Measurements from ENCODE around the gene CARD11. TPM values are rescaled to one million over a fixed set of nuclear protein-coding genes. Genes with fewer than 3 reads are reported as not detected.

The CARD11 gene
- total RNA-seq, 2 experiments from 2014 or later: 118 to 122 TPM

DNA sequence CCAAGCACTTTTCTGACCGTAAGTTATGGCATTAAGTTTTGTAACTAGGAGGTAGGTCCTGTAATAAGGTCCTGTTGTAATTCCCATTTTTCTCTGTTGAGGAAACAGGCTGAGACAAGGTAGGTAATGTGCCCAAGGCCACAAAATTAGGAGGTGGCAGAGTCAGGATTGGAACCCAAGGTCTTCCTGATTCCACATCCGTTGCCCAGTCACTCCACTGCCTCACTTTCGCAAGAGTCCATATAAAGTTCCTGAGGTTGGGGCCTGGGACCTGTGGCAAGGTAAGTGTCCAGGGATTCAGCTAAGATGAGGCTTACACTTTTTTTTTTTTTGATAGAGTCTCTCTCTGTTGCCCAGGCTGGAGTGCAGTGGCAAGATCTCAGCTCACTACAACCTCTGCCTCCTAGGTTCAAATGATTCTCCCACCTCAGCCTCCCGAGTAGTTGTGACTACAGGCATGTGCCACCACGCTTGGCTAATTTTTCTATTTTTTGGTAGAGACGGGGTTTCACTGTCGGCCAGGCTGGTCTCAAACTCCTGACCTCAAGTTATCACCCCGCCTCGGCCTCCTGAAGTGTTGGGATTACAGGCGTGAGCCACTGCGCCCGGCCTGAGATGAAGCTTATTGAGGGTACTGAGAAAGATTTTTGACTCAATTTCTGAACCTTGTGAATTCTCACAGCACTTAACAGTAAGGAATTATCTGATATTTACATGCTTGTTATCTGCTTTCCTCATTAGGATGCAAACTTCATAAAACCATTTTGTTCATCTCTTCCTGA is 179.3 kb downstream of the CARD11 start:
- TF ChIP-seq, protein P1, sequence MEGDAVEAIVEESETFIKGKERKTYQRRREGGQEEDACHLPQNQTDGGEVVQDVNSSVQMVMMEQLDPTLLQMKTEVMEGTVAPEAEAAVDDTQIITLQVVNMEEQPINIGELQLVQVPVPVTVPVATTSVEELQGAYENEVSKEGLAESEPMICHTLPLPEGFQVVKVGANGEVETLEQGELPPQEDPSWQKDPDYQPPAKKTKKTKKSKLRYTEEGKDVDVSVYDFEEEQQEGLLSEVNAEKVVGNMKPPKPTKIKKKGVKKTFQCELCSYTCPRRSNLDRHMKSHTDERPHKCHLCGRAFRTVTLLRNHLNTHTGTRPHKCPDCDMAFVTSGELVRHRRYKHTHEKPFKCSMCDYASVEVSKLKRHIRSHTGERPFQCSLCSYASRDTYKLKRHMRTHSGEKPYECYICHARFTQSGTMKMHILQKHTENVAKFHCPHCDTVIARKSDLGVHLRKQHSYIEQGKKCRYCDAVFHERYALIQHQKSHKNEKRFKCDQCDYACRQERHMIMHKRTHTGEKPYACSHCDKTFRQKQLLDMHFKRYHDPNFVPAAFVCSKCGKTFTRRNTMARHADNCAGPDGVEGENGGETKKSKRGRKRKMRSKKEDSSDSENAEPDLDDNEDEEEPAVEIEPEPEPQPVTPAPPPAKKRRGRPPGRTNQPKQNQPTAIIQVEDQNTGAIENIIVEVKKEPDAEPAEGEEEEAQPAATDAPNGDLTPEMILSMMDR (IDR thresholded peaks at IDR 0.05): no peak
- H3K4me1 Mint-ChIP-seq (ENCODE audit: low read depth): peaks cover 26% of the 10 kb centered on the region
- H3K9me3 Mint-ChIP-seq: no peaks in the 10 kb centered on the region

DNA sequence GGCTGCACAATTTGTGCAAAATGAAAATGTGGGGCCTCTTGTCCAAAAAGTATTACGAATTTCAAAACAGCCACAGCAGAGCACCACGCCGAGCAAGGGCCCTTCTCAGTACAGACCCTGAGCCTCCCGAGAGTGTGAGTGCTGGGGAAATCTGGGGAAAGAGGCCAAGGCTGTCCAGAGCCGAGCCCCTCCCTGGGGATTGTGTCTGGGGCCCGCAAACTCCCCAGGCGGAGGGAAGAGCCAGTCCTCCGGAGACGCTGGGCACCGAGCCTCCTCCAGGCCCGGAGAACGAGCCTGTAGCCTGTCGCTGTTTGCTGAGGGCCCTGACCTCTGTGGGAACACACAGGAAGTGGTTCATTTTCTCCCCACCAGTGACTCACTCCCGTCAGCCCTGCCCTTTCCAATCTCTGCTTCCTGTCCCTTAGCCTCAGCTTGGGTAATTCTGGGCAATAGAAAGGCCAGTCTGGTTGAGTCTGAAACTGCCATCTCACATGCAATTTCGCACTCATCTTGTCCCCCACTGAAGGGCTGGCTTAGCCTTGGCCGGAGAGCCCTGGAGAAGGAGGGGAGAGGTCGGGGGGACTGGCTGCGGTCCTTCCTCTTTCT is 180.1 kb downstream of the CARD11 start:
- CTCF ChIA-PET: no interaction called here
- peak overlapping the region; percentile 83 for H3K27ac Mint-ChIP-seq
- Histone ChIP-seq H3K4me3 (ENCODE audit: low read length) (peak overlapping the region; percentile 40), H3K27ac (ENCODE audit: low read depth in 1 of 2, low read length in 2 of 2) (peak overlapping the region; percentile 22 to 73), H3K9me3 (ENCODE audit: control insufficient read depth in 1 of 2, insufficient read depth in 1 of 2, low read length in 2 of 2) (no peaks in the 10 kb centered on the region), H3K4me1 (ENCODE audit: insufficient read depth, low read length) (peaks cover 31% of the 10 kb centered on the region), H3K27me3 (ENCODE audit: control insufficient read depth in 1 of 2, insufficient read depth in 2 of 2, low read length in 2 of 2) (no peaks in the 10 kb centered on the region), H3K36me3 (ENCODE audit: insufficient read depth, low read length) (no peaks in the 10 kb centered on the region)
- peak in 13 of 14 experiments; percentile 27 to 87 (median 59) for DNase-seq
- H3K27me3 Mint-ChIP-seq: no peaks in the 10 kb centered on the region
- peak; percentile 87 for ATAC-seq (ENCODE audit: poor library complexity)
- TF ChIP-seq, protein P1 (IDR thresholded peaks at IDR 0.05): no peak
- H3K9me3 Mint-ChIP-seq: no peaks in the 10 kb centered on the region
- H3K36me3 Mint-ChIP-seq (ENCODE audit: low read depth): peaks cover 10% of the 10 kb centered on the region
- peaks cover 18% of the 10 kb centered on the region for H3K4me1 Mint-ChIP-seq (ENCODE audit: low read depth)
- POLR2A ChIA-PET: no interaction called here
- peak overlapping the region; percentile 46 for H3K4me3 Mint-ChIP-seq
- intact Hi-C loops (cut with DNase I, micrococcal nuclease): loop anchor here in 1 of 2 experiments (2.0 to 10.0 kb wide), 3 partner anchors 201 to 811 kb away; no protein-coding TSS in a partner anchor

More for the DNA sequence above, 179.3 kb downstream of the CARD11 start:
- CTCF ChIA-PET: interaction anchor here (1.5 to 1.7 kb wide), 3 partner anchors 13 to 200 kb away, joined by 3 to 4 read pairs (median 4); no protein-coding TSS in a partner anchor
- Histone ChIP-seq H3K36me3 (ENCODE audit: insufficient read depth, low read length) (no peaks in the 10 kb centered on the region), H3K27me3 (ENCODE audit: control insufficient read depth in 1 of 2, insufficient read depth in 2 of 2, low read length in 2 of 2) (no peaks in the 10 kb centered on the region), H3K27ac (ENCODE audit: low read depth in 1 of 2, low read length in 2 of 2) (peak overlapping the region; percentile 22 to 73), H3K4me1 (ENCODE audit: insufficient read depth, low read length) (peaks cover 35% of the 10 kb centered on the region), H3K4me3 (ENCODE audit: low read length) (no peak overlapping the region), H3K9me3 (ENCODE audit: control insufficient read depth in 1 of 2, insufficient read depth in 1 of 2, low read length in 2 of 2) (no peaks in the 10 kb centered on the region)
- intact Hi-C loops (cut with DNase I, micrococcal nuclease): loop anchor here in 1 of 2 experiments (2.0 to 10.0 kb wide), 3 partner anchors 200 to 810 kb away; no protein-coding TSS in a partner anchor
- H3K27me3 Mint-ChIP-seq: no peaks in the 10 kb centered on the region
- peak overlapping the region; percentile 83 for H3K27ac Mint-ChIP-seq
- POLR2A ChIA-PET: interaction anchor here (0.9 kb wide), 1 partner anchor 30 kb away, joined by 3 read pairs; no protein-coding TSS in a partner anchor
- H3K4me3 Mint-ChIP-seq: peak overlapping the region; percentile 46
- ATAC-seq (ENCODE audit: poor library complexity): no peak
- H3K36me3 Mint-ChIP-seq (ENCODE audit: low read depth): peaks cover 10% of the 10 kb centered on the region
- no peak for DNase-seq

DNA sequence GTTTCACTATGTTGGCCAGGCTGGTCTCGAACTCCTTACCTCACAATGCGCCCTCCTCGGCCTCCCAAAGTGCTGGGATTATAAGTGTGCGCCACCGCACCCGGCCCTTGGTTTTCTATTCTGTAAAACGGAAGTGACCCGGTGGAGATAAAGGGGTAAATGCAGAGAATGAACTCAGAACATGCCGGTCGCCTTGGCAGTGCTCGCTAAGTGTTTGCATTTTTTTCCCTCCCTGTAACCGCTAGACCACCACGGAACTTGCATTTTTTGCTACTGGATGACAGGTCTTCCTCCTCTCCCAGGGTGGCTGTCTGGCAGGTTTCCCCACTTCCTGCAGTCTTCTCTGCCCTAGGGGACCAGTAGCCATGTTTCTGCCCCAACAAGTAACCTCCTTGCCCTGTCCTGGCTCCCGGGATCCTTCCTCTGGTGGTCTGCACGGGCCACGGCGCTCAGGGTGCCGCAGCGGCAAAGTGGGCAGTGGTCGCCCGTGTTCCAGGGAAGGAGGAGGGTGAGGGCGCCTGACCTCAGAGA is 180.8 kb downstream of the CARD11 start:
- Histone ChIP-seq H3K4me3 (ENCODE audit: low read length) (peak overlapping the region; percentile 40), H3K36me3 (ENCODE audit: insufficient read depth, low read length) (no peaks in the 10 kb centered on the region), H3K27ac (ENCODE audit: low read depth in 1 of 2, low read length in 2 of 2) (peak overlapping the region; percentile 22 to 73), H3K4me1 (ENCODE audit: insufficient read depth, low read length) (peaks cover 31% of the 10 kb centered on the region), H3K9me3 (ENCODE audit: control insufficient read depth in 1 of 2, insufficient read depth in 1 of 2, low read length in 2 of 2) (no peaks in the 10 kb centered on the region), H3K27me3 (ENCODE audit: control insufficient read depth in 1 of 2, insufficient read depth in 2 of 2, low read length in 2 of 2) (no peaks in the 10 kb centered on the region)
- Mint-ChIP-seq H3K36me3 (ENCODE audit: low read depth) (peaks cover 10% of the 10 kb centered on the region), H3K4me3 (no peak overlapping the region), H3K27ac (no peak overlapping the region), H3K4me1 (ENCODE audit: low read depth) (peaks cover 17% of the 10 kb centered on the region), H3K27me3 (no peaks in the 10 kb centered on the region), H3K9me3 (no peaks in the 10 kb centered on the region)
- ChIA-PET POLR2A (no interaction called here), CTCF (no interaction called here)
- TF ChIP-seq, protein P1 (IDR thresholded peaks at IDR 0.05): no peak
- ATAC-seq (ENCODE audit: poor library complexity) (no peak), DNase-seq (peak in 3 of 14 experiments; percentile 19 to 43 (median 32))
- intact Hi-C loops (cut with DNase I, micrococcal nuclease): loop anchor here in 1 of 2 experiments (10.0 kb wide), 2 partner anchors 602 to 812 kb away; no protein-coding TSS in a partner anchor

Measured in CD4-positive, alpha-beta T cell (primary cell).